HEK293 (cell line): ENCODE data around the gene APC2.

Experiments used
- CTCF ChIP-seq: fragments of 450-650 bp; formaldehyde crosslinking; IDR thresholded peaks from 2 replicates; pipeline ENCODE4 v1.5.1; 2016; ENCODE audit warnings: missing biosample characterization, missing genetic modification characterization
- FEZF1 ChIP-seq: fragments of 450-650 bp; formaldehyde crosslinking; IDR thresholded peaks from 2 replicates; pipeline ENCODE4 v1.5.1; 2016; ENCODE audit warnings: missing biosample characterization, missing genetic modification characterization
- HIC1 ChIP-seq: fragments of 450-650 bp; formaldehyde crosslinking; IDR thresholded peaks from 2 replicates; pipeline ENCODE4 v1.5.1; 2016; ENCODE audit warnings: missing biosample characterization, missing genetic modification characterization
- MYNN ChIP-seq: fragments of 450-650 bp; formaldehyde crosslinking; IDR thresholded peaks from 2 replicates; pipeline ENCODE4 v1.5.1; 2016; ENCODE audit warnings: missing biosample characterization, missing genetic modification characterization, borderline replicate concordance
- PBX3 ChIP-seq: sonication (generic); formaldehyde crosslinking; IDR thresholded peaks from 2 replicates; pipeline ENCODE4 v1.8.1; 2022; ENCODE audit warnings: mild to moderate bottlenecking, moderate library complexity, missing genetic modification reagents
- ZNF140 ChIP-seq: fragments of 450-650 bp; formaldehyde crosslinking; IDR thresholded peaks from 2 replicates; pipeline ENCODE4 v1.5.1; 2016; ENCODE audit warnings: missing biosample characterization, missing genetic modification characterization
- ZNF157 ChIP-seq: fragments of 450-650 bp; formaldehyde crosslinking; IDR thresholded peaks from 2 replicates; pipeline ENCODE4 v1.5.1; 2016; ENCODE audit warnings: missing biosample characterization, missing genetic modification characterization
- ZNF341 ChIP-seq: fragments of 450-650 bp; formaldehyde crosslinking; IDR thresholded peaks from 2 replicates; pipeline ENCODE4; 2016; ENCODE audit warnings: low read depth, missing biosample characterization, missing genetic modification characterization
- ZNF704 ChIP-seq: fragments of 450-650 bp; formaldehyde crosslinking; IDR thresholded peaks from 2 replicates; pipeline ENCODE4 v1.5.1; 2016; ENCODE audit warnings: missing biosample characterization, missing genetic modification characterization
- ZNF76 ChIP-seq: fragments of 450-650 bp; formaldehyde crosslinking; IDR thresholded peaks from 2 replicates; pipeline ENCODE4; 2016; ENCODE audit warnings: low read depth, missing biosample characterization, missing genetic modification characterization, borderline replicate concordance
- ZNF785 ChIP-seq: fragments of 450-650 bp; formaldehyde crosslinking; IDR thresholded peaks from 2 replicates; pipeline ENCODE4 v1.5.1; 2016; ENCODE audit warnings: missing biosample characterization, missing genetic modification characterization

- TF ChIP-seq PBX3 (CRISPR knock-in tag) (no peak), ZNF341 (tag by site-specific recombination) (no peak), CTCF (tag by site-specific recombination) (no peak), ZNF140 (tag by site-specific recombination) (no peak), HIC1 (tag by site-specific recombination) (no peak), MYNN (tag by site-specific recombination) (no peak), ZNF76 (tag by site-specific recombination) (no peak), ZNF157 (no peak), ZNF785 (tag by site-specific recombination) (no peak), FEZF1 (tag by site-specific recombination) (no peak), ZNF704 (tag by site-specific recombination) (no peak)
Measured at GRCh38 chr19:1426736-1427135, 23.2 kb upstream of the APC2 start.
